ENCODE measurements around the gene LUC7L2. TPM values are rescaled to one million over a fixed set of nuclear protein-coding genes. Genes with fewer than 3 reads are reported as not detected.
"Not testable (repeated sequence)": the region's sequence is repeated elsewhere in the genome, so short reads cannot be mapped to it uniquely, and the experiment has no call there.

LUC7L2 gene
- total RNA-seq, 1 experiment from 2014 or later, result 86.4 TPM

DNA sequence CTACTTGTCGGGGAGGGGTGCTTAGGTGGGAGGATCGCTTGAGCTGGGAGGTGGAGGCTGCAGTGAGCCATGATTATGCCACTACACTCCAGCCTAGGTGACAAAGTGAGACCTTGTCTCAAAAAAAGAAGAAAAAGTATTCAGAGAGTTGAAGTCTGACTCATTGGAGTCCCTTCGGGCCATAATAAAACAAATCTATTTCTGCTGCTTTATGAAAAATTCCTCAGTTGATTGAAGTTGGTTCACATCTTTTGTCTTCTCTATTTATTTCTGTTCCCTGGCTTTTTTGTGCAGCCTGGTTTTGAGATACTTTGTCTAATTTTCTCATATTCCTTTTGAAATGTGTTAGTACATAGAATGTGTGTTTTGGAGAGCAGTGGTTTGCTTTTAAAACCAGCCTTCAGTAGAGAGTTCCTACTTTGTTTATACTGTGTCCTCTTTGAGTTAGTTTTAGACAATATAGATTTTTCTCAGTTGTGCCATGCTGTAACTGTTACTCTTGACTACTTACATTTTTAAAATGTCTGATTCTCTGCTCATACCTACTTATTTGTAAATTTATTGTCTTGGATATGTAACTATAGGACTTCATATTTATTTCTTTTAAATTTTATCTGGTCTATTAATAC, 36.7 kb downstream of the LUC7L2 start:
- peak; percentile 16 for DNase-seq (ENCODE audit: low read depth)

DNA sequence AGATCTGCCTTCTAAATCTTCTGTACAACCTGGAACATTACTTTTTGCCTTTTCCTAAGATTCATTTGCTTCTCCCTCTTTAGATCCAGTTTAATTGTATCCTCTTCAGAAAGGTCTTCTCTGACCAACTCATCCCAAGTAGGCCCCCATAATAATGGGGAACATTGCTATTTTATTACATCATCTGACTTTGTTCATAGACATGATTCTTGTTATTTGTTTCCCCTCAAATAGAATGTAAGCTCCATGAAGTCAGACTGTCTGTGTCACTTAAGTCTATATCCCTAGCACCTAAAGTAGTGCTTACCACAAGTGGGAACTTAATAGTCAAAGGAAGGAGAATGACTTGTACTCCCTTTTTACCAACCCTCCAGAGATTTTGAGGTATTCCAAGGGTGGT, 37.5 kb downstream of the LUC7L2 start:
- no peak for DNase-seq (ENCODE audit: low read depth)

DNA sequence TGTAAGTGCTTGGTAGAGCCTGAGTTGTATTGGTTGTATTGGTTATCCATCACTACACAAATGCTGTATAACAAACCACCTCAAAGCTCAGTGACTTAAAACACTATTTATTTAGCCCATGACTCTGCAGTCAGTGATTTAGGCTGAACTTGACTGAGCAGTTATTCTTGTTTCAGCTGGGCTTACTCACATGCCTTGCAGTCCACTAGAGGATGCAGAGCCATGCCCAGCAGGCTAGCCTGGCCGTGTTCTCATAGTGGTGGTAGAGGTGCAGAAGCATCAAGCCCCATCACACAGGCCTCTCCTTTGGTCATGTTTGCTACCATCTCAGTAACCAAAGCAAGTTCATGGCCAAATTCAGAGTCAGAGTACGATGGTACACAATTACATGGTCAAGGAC, 43.9 kb downstream of the LUC7L2 start:
- DNase-seq (ENCODE audit: low read depth), result no peak

DNA sequence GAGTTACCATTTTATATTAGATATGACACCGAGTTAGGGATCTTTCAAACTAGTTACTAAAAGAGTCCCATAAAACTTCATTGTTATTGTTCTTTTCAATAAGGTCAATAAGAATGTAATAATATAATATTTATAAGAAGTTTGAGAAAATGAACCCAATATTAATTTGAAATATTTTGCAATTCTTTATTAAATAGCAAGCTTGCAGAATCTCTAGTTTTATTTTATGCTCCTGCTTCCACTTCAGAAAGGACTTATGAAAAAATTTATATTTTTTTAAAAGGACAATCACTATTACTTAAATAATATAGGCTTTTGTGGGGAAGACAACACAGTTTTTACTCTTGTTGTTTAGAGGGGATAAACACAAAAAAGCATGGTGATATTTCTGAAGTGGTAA, 47.9 kb downstream of the LUC7L2 start:
- no peak for DNase-seq (ENCODE audit: low read depth)

DNA sequence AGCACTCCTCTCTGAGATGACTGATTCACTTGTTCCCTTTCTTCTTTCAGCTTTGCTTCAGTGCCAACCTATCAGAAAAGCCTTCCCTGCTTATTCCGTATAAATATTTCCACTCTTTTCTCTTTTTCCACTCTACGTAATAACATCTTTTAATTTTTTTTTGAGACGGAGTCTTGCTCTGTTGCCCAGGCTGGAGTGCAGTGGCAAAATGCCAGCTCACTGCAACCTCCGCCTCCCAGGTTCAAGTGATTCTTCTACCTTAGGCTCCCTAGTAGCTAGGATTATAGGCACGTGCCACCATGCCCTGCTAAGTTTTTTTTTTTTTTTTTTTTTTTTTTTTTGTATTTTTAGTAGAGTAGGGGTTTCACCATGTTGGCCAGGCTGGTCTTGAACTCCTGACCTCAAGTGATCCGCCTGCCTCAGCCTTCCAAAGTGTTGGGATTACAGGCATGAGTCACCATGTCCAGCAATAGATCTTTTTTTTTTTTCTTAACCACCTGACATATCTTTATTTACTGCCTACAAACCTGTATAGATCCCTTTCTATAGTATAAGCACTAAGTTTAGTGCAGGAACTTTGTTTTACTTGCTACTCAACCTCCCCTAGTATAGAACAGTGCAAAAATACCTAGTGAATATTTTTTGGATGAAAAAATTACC, 55.2 kb downstream of the LUC7L2 start:
- DNase-seq (ENCODE audit: low read depth), result not testable (repeated sequence)

DNA sequence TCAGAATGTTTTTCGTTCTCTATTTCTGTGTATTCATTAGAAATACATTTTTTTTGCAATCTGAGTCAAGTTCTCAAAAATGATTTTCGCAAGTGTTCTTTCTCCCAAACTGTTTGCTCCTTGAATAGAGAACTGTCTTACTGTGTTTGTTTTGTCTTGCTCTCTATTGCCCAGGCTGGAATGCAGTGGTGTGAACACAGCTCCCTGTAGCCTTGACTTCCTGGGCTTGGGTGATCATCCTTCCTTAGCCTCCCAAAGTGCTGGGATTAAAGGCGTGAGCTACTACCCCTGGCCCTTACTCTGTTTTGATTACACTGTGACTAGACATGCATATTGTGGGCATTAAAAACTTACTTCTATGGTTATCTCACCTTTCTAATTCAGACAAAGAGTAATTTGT, 56.7 kb downstream of the LUC7L2 start:
- no peak for DNase-seq (ENCODE audit: low read depth)

DNA sequence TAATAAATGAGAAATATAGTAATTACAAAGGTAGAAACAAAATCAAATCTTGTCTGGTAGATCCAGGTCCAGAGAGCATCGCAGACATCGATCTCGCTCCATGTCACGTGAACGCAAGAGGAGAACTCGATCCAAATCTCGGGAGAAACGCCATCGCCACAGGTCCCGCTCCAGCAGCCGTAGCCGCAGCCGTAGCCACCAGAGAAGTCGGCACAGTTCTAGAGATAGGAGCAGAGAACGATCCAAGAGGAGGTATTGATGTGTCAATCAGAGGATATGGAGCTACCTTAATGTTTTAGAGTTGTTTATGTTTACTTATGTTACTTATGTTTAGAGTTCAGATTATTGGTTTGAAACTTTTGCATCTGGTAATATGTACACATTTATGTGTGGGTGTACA, 57.8 kb downstream of the LUC7L2 start:
- DNase-seq (ENCODE audit: low read depth), result no peak

DNA sequence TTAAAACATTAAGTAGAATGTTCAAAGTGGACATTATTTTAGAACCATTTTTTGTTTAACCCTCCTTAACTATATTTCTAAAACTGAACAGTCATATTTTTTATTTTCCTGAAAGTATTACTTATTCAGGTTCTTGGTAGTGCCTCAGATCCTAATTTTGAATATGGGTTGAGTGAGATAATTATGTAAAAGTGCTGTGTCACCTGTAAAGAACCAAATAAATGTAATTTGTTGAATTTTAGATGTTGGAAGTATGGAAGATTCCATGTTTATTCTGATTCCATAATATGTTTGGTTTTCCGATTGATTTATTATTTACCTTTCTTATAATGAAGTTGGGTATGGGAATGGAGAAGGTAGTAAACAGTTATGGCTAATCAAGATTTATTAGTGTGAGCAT, 61.4 kb downstream of the LUC7L2 start:
- no peak for DNase-seq (ENCODE audit: low read depth)

DNA sequence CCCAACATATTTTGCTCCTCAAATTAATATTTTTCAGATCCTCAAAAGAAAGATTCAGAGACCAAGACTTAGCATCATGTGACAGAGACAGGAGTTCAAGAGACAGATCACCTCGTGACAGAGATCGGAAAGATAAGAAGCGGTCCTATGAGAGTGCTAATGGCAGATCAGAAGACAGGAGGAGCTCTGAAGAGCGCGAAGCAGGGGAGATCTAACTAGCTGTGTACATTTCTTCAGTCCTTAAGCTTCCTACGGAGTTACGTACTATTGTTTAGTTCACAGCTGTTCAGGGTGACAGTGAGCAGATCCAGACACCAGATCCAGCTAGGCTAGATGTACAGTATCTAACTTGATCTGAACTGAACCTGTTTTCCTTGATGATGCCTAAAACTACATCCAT, 62.4 kb downstream of the LUC7L2 start:
- DNase-seq (ENCODE audit: low read depth), result no peak

DNA sequence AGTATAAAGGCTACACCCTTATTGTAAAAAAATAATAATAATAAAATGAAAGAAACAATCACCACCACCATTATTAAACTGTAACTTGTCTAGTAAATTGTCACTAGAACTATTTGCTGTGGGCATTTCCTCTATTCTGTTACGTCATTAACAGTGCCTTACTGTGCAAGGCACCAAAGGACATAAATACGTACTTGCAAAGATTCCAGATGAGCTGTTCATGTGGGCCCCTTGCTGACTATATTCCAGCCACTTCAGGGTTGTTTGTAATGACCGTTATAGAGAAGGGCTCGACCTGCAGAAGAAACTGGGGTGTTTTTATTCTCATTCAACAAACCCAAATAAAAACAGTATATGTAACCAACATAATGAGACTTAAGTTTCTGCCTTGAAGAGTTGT, 63.4 kb downstream of the LUC7L2 start:
- no peak for DNase-seq (ENCODE audit: low read depth)

DNA sequence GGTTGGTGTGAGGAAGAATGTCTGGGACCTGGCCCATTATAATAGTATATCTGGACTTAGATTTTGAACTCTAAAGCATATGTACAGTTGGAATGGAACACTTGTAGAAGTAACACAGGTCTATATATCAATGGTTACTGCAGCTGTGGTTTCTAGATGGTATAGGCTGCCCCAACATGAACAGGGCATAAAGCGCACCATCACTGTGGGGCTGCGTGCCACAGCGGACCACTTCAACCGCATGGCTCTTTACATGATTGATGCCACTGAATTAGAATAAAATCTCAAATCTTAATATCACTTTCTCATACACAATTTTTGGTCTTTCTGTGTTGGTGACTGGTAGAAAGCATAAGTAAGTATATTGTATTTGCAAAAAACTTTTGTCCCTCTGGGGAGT, 64.3 kb downstream of the LUC7L2 start:
- DNase-seq (ENCODE audit: low read depth), result no peak

DNA sequence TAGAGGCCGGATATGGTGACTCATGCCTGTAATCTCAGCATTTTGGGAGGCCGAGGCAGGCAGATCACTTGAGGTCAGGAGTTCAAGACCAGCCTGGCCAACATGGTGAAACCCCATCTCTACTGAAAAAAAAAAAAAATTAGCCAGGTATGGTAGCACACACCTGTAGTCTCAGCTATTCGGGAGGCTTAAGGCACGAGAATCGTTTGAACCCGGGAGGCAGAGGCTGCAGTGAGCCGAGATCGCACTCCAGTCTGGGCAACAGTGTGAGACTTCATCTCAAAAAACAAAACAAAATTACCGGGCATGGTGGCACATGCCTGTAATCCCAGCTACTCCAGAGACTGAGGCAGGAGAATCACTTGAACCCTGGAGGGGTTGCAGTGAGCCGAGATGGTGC, 66.0 kb downstream of the LUC7L2 start:
- DNase-seq (ENCODE audit: low read depth), result not testable (repeated sequence)

DNA sequence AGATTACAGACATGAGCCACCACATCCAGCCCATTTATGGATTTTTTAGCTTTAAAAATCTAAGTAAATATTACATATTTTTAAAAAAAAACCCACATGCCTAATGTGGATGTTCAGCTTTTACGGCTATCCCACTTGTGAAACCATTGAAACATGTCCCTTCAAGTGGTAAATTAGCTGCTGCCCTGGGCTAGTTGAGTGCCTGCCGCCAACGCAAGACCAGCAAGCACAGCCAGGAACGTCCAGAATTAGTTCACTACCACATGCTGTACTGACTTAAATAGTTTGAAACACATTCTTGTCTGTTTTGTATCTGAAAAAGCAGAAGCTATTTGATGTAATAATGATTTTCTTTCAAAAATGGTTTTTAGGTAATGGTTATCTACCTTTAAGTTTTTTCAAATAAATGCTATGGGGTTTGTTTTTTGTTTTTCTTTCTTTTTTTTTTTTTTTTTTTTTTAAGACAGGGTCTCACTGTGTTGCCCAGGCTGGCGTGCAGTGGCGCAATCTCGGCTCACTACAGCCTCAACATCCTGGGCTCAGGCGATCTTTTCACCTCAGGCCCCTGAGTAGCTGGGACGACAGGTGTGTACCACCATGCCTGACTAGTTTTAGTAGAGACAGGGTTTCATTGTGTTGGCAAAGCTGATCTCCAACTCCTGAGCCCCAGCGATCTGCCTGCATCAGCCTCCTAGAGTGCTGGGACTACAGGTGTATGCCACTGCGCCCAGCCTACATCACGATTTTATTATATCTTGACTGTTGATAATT, 66.7 kb downstream of the LUC7L2 start:
- DNase-seq (ENCODE audit: low read depth), result no peak

DNA sequence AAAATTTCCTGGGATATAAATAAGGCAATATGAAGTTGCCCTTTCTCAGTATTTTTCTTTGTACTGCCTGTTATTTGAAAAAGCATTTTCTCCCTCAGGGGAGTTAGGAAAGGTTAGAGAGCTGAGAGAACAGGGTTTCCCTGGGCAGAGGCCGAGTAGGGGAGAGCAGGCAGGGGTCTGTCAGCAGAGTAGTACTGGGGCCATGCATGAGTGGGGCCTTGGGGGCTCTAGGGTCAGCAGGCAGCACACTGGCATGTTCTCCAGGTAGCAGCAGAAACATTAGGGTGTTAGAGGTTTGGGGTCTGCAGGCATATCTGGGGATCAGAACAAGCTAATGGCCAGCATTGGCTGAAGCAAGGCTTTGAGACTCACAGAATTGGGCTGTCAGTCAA, 67.3 kb downstream of the LUC7L2 start:
- DNase-seq (ENCODE audit: low read depth), result no peak

DNA sequence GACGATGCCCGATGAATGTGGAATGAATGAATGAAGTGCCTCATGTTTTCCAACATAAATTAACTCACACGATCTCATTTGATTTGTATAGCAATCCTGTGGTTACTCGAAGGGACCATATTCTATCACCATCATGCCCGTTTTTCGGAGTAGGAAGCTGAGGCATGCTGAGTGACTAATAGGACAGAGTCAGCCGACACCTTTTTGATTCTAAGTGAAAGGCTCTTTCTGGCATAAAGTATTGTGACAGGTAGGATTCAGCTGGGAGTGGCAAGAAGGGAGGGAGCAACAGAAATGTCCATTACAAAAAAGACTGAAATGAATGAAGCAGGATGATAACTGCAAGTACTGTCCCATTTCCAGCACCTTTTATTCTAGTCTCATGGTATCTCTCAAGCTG, 68.1 kb downstream of the LUC7L2 start:
- no peak for DNase-seq (ENCODE audit: low read depth)

DNA sequence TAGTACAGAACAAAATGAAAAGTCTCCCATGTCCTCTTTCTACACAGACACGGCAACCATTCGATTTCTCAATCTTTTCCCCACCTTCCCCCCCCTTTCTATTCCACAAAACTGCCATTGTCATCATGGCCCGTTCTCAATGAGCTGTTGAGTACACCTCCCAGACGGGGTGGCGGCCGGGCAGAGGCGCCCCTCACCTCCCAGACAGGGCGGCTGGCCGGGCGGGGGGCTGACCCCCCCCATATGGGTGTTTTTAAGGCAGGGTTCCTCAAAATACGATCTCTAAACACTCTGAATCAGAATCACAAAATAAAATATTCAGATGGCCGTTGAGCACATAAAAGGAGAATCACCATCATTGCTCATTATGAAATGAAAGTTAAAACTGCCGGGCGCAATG, 70.0 kb downstream of the LUC7L2 start:
- DNase-seq (ENCODE audit: low read depth), result not testable (repeated sequence)

DNA sequence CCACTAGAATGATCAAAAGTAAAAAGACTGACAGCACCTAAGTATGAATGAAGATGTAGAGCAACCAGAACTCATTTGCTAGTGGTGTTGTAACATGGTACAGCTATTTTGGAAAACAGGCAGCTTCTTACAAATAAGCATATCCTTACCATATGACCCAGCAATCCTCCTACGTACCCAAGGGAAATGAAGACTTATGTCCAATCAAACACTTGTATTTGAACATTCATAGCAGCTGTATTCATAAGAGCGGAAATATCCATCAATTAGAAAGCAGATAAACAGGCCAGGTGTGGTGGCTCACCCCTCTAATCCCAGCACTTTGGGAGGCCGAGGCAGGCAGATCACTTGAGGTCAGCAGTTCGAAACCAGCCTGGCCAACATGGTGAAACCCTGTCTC, 70.7 kb downstream of the LUC7L2 start:
- no peak for DNase-seq (ENCODE audit: low read depth)

DNA sequence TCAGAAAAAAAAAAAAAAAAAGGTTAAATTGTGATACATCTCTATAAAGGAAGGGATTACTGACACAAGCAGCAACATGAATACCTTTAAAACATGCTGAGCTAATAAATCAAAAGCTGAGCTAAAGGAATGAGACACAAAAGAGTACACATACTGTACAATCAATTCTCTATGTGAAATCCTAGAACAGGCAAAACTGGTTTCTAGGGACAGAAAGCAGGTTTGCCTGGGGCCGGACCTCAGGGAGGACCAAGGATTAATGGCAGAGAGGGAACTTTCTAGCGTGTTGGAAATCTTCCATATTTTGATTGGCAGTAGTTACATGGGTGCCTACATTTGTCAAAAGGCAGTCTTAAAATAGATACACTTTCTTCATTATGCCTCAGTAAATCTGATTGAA, 71.3 kb downstream of the LUC7L2 start:
- DNase-seq (ENCODE audit: low read depth), result no peak

DNA sequence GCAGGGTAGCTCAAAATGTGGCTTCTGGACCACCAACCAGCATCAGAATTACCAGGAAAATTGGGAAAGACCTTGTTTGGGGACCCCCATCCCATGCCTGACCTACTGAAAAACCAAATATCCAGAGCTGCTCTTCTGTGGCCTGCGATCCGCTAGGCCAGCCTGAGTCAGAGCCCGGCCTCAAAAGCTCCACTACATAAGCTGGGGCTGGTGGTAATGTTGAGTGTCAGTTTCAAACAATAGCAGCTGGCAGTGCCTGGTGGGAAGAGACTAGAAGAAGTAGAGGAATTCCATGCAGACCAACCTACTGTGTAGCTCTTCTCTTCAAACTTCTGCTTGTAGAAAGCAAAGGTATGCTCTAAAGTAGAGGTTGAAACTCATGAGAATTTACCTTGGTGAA, 71.8 kb downstream of the LUC7L2 start:
- peak; percentile 76 for DNase-seq (ENCODE audit: low read depth)

DNA sequence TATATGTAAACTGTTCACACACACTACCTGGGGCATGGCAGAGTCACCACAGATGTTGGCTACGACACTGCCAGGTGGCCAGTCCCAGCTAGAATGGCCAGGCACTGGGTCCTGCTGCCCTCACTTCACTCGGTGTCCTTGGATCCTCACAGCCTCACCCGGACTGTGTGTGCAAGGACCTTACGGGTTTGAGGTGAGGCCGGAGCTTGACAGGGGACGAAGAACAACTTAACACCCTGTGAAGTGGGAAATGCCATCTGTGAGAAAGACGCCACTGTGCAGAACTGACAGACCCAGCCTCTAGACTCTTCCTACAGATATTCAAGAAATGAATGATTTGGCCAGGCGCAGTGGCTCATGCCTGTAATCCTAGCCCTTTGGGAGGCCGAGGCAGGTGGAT, 77.1 kb downstream of the LUC7L2 start:
- DNase-seq (ENCODE audit: low read depth), result no peak

DNA sequence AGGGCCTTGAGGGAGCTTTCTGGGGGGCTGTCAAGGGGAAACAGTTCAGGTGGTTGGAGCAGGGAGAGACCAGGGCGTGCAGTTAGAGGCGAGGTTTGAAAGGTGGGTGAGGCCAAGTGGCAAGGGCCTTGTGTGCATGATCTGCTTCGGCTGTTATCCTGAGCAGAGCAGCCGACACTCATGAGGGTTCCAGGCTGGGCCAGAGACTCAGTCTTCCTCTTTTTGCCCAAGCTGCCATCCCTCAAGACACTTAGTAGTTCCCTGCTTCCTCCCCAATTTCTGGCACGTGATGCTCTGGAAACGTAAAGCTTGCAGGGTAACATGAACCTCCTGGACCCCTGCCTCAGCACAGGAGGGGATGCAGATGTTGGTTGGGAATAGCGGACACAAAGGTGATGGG, 79.7 kb downstream of the LUC7L2 start:
- no peak for DNase-seq (ENCODE audit: low read depth)

DNA sequence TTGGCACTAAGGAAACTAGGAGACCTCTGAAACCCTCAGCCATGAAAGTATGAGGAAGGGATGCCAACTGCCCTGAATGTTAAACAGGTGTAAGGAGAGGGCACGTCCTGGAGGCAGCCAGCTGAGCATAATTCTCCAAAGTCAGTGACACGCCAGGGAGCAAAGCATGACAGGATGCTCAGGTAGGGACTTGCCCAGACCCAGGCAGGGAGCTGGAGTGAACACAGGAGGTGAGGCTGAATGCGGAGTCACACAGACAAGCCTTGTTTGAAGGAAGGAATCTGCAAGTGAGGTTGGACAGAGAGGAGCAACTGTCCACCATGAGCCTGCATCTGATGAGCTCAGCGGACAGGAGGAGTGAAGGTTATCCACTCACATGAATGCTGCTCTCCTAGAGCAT, 82.3 kb downstream of the LUC7L2 start:
- DNase-seq (ENCODE audit: low read depth), result no peak

Data from LHCN-M2 (cell line).